Fibroblast of skin of back (primary cell): ENCODE data around the gene TRIM6. TPM values are rescaled to one million over a fixed set of nuclear protein-coding genes. Genes with fewer than 3 reads are reported as not detected.
"Not testable (repeated sequence)": the region's sequence is repeated elsewhere in the genome, so short reads cannot be mapped to it uniquely, and the experiment has no call there.

Experiments used
- DNase-seq: peaks from one replicate; pipeline ENCODE4 v3.0.0-alpha.2; 2013
- polyA plus RNA-seq, 2 experiments: library from polyadenylated mRNA; unstranded; fragments of 120-200 nt; gene quantifications; one replicate each; pipeline ENCODE4 v1.2.1, GENCODE V29; 2013; ENCODE audit not compliant: insufficient read length in 2 of 2

TRIM6 gene, protein sequence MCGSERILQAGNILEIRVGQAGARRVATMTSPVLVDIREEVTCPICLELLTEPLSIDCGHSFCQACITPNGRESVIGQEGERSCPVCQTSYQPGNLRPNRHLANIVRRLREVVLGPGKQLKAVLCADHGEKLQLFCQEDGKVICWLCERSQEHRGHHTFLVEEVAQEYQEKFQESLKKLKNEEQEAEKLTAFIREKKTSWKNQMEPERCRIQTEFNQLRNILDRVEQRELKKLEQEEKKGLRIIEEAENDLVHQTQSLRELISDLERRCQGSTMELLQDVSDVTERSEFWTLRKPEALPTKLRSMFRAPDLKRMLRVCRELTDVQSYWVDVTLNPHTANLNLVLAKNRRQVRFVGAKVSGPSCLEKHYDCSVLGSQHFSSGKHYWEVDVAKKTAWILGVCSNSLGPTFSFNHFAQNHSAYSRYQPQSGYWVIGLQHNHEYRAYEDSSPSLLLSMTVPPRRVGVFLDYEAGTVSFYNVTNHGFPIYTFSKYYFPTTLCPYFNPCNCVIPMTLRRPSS
- 4.8 TPM for polyA plus RNA-seq (2013, experiment 1 of 2; ENCODE audit: insufficient read length)
- polyA plus RNA-seq (2013, experiment 2 of 2; ENCODE audit: insufficient read length): 3.9 TPM

DNA sequence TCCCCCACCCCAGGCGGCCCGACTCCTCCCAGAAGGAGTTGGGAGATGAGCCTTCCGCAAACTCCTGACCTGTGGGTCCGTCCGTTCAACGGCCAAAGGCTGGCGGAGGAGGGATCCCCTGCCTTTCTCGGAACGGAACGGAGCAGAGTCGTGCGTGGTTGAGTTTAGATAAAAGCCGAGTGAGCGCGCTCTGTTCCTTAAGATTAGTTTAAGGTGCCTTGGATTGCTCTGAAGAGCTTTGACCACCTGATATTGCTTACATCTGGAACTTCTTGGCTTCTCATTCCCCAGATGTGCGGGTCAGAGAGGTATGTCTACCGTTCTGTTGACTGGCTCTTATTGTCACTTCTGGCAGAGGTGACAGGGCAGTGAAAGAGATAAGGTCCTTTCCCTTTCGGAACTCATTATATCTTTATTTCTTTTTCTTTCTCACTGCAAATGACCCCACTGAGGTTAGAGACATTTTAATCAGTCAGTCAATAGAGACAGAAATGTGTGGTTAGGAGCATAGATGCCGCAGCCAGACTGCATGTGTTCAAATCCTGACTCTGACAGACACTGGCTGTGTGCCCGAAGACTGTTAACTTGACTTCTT is at the start of gene TRIM6:
Gene TRIM6 (plus strand): TSS at position 31 of the 595 bp plus-strand sequence. CDS start 261 bp downstream, at position 292.
- peak; percentile 59 for DNase-seq

DNA sequence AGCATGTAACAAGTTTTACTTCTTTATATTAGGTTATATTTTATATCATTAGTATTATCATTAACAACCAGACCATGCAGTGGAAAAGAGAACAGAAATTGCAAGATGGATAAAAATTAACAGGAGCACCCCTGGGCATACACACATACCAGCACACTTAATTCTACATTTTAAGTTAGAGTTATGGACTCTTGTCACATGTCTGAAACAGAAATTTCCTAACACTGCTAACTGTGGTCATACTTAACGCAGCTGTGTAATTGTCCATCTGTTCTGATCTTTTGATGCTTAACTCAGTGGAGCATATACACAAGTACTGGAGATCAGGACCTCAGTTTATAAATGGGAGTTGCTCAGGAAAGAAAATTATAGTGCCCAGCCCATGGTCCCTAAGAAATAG is 48.5 kb upstream of the TRIM6 start:
- DNase-seq: no peak

DNA sequence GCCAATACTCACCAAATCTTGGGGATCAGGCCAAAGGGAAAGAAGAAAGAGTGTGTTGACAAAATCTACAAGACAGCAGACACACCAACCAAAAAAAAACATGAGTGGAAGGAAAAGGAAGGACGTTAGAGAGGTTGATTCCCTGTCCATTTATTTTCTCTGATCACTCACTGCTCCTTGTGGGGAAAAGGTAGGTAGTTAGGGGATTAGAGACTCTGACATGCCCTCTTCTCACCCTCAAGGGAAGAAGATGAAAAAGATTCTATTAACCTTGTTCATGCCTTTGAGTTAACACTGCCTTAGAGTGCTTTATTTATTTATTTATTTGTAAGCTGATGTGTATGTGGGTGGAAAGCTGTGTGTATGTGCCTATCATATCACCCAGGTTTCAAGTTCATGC is 48.0 kb upstream of the TRIM6 start, which contains the start of gene OR52H1:
Gene OR52H1 (minus strand): TSS at position 101 of the 400 bp plus-strand sequence. CDS start 3,035 bp downstream, outside the sequence.
- no peak for DNase-seq

DNA sequence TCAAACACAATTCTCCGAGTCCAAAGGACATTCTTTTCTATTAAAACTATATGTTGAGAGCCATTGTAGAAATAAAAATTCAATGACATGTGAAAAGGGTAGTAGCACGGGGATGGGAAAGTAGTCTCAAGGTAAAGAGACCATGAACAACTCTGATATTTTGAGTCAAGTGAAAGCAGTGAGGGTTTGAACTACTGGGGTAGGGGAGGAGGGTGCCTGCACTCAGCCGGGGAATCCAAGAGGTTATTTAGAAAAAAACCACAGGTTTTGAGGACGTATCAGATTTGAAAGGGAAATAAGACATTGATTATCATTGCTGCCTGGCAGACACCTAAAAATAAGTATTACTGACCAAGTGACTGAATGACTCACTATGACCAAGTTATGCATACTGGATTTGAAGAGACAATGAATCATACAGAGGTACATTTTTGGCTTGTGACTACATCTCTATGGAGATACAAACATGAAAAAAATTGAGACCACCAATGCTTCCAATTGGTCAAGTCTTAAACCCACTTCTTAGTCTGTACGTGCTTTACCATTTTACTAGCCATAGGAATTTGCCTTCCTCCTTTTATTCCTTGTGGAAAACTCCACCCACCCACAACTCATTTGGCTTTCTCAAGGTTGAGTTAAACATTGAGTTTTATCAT is 45.9 kb upstream of the TRIM6 start:
- peak; percentile 94 for DNase-seq

DNA sequence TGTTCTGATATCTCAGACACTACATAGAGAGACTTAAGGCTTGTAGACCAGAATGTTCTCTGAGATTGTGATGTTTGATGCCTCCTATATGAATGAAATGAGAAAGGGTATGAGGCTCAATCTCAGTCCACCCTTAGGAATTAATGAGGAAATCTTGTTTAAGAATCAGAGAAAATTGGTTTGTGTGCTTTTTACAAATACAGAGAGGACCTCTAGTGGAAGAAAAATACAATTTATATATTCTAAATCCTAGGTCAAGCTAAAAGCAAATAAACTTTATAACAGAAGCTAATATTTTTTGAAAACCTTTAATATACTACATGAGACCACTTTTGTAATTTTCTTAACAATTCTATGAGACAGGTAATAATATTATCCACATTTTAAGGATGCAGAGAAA is 43.1 kb upstream of the TRIM6 start:
- DNase-seq: no peak

DNA sequence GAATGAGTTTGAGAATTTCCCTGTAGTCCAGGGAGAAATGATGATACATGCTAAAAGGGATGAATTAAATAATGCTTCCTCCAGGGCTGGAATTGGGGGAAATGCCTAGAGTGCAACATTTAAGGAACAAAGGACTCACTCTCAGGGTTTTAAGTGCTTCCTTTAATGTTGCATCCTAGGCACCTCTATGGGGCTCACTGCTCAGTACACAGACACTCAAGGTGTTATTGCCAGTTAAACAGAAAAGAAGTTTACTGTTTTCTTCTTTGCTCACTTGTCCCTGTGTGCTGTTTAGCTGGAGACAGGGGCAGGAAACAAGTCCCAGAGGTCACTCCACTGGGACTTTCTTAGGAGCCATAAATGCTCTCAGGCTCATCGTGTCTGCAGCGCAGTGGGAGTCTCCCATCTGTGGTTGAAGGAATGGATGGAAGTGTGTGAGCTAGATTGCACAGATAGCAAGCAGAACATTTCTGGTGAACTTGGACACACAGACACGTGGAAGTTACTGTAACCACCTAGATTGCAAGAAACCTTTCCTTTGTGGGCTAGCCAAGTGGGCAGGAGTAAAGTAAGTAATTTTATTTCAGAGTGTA is 39.7 kb upstream of the TRIM6 start:
- DNase-seq: no peak

DNA sequence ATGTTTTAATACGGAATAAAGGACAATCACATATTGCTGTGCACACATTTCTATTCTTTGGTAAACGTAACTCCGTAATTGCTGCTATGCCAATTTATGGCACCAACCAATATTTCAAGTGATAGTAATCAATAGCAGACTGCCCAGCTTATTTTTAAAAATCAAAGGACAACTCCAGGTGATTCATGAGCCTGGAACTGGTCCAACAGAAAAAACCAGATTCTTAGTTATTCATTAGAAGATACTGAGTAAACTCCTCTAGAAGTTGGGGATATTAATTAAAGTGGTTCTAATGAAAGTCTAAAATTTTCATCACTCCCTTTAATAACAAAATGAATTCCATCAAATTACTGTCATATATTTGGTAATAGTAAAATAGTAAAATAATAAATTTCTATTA is 38.7 kb upstream of the TRIM6 start:
- DNase-seq: no peak

DNA sequence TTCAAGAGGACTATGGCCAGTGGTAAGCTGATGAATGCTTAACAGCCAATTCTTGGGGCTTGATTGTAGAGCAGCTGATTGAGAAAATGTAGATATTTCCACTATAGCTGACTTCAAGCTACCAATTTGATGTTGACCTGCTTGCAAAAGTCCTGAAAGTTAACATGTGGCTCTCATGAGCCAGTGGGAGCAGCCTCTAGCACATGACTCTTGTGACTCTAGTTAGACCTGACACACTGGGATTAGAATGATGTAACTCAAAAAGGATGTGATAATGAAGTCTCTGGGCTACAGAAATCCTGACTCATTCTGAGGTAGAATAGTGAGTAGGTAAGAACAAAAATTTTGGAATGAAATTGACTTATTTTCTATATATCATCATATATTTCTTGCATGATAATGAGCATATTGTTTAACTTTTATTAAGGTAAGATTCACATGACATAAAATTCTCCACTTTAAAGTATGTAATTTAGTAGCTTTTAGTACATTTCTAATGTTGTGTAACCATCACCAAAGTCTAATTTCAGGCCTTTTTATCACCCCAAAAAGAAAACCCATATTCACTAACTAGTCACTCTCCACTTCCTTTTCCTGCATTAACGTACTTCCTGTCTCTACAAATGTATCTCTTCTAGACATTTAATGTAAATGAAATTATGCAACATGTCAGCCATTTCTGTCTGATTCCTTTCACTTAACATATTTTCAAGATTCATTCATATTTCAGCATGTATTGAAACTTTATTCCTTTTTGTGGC is 32.0 kb upstream of the TRIM6 start:
- no peak for DNase-seq

DNA sequence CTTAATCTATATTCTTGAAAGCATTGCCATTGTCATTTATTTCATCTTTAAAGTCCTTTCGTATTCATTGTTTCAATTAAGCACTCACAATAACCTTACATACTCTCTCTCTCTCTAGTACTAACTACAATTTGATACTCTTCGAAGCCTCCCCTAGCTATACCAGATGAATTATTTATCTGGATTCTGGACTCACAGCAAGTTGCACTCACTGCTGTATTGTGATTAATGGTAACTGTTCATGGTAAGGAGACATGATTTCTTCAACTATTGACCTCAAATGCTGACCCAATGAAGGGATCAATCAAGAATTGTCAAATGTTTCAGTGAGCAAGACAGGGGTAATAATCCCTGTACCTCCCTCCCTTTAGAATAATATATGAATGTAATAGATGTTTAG is 21.8 kb upstream of the TRIM6 start:
- DNase-seq: no peak

DNA sequence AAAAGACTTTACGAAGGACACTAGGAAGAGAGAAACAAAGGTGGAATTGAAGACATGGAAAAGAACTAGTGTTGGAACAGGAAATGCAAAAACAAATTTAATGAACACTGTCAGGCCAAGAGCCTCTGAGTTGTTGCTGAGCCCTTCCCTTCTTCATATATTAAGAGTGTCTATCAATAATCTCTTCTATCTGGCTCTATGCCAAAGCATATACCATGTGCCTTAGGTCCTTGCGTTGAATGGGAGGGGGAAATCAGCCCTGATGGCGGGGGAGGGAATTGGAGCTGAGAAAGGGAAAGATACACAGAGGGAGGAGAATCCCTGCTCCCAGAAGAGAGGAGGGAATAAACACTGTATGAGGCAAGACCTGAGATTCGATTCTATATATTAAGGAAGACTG is 21.3 kb upstream of the TRIM6 start:
- no peak for DNase-seq

DNA sequence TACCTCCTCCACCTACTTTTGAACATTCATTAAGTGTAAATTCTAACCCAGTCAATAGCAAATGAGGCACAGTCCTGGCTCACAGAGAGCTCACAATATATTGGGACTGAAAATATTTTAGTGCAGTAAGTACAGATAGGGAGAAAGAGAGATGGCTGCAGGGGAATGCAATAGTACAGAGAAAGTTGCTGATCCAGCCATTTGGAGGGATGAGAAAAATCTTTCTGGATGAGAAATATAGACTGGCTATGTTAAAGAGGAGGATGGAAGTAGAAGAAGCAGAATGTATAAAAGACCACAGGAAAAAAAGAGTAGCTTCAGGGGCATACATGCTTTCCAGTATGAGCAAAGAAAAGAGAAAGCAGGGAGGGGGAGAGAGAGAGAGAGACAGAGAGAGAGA is 19.3 kb upstream of the TRIM6 start:
- DNase-seq: no peak

DNA sequence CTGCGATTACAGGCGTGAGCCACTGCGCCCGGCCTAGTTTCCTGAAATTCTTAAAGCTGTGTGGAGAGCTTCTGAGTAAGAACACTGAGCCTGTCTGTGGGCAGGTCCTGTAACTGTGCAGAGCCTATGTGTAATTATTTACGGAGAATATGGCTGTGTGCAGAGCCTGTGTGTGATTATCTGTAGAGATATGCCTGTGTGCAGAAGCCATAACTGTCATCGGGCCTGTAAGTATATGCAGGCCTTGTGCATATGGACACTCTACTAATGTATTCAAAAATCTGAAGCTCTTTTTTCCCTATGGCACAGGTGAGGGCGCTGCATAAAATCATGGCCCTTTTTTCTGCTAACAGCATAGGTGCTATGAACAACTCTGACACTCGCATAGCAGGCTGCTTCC is 15.9 kb upstream of the TRIM6 start, which contains the start of gene OR52B6:
Gene OR52B6 (plus strand): TSS at position 301 of the 400 bp plus-strand sequence. CDS start 0 bp downstream, at position 301.
- no peak for DNase-seq

DNA sequence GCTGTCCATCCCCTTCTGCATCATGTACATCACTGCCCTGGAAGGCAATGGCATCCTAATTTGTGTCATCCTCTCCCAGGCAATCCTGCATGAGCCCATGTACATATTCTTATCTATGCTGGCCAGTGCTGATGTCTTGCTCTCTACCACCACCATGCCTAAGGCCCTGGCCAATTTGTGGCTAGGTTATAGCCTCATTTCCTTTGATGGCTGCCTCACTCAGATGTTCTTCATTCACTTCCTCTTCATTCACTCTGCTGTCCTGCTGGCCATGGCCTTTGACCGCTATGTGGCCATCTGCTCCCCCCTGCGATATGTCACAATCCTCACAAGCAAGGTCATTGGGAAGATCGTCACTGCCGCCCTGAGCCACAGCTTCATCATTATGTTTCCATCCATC is 15.4 kb upstream of the TRIM6 start:
- no peak for DNase-seq

DNA sequence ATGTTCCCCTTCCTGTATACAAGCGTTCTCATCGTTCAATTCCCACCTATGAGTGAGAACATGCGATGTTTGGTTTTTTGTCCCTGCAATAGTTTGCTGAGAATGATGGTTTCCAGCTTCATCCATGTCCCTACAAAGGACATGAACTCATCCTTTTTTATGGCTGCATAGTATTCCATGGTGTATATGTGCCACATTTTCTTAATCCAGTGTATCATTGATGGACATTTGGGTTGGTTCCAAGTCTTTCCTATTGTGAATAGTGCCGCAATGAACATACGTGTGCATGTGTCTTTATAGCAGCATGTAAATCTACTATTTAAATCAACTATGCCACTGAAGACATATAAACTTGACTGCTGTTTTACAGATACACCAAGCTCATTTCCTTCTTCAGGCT is 12.0 kb upstream of the TRIM6 start:
- not testable (repeated sequence) for DNase-seq

DNA sequence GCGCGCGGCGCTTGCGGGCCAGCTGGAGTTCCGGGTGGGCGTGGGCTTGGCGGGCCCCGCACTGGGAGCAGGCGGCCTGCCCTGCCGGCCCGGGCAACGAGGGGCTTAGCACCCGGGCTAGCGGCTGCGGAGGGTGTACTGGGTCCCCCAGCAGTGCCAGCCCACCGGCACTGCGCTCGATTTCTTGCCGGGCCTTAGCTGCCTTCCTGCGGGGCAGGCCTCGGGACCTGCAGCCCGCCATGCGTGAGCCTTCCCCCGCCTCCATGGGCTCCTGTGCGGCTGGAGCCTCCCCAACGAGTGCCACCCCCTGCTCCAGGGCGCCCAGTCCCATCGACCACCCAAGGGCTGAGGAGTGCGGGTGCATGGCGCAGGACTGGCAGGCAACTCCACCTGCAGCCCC is 6.5 kb upstream of the TRIM6 start:
- DNase-seq: not testable (repeated sequence)

DNA sequence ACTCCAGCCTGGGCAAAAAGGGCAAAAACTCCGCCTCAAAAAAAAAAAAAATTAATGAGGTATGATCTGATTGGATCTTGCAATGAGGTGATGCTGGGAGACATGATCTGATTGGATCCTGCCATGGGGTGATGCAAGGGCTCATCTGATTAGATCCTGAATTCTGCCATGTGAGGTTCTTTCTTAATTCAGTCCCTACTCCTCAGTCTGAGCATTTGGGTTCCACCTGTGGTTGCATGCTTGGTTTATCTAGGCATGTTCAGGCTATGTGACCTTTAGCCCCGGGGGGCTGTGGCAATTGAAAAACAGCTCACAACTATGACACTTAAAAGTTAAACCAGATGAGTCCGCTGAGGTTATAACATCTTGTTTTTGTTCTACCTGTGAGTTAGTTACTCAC is 4.8 kb upstream of the TRIM6 start:
- no peak for DNase-seq

DNA sequence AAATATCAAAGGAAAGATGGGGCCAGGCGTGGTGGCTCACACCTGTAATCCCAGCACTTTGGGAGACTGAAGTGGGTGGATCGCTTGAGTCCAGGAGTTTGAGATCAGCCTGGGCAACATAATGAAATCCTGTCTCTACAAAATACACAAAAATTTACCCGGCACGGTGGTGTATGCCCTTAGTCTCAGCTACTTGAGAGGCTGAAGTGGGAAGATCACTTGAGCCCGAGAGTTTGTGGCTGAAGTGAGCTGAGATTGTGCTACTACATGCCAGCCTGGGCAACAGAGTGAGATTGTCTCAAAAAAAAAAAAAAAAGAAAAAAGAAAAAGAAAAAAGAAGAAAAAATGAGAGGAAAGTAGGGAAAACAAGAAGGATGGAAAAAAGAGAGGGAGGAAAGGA is 3.8 kb upstream of the TRIM6 start:
- DNase-seq: no peak

DNA sequence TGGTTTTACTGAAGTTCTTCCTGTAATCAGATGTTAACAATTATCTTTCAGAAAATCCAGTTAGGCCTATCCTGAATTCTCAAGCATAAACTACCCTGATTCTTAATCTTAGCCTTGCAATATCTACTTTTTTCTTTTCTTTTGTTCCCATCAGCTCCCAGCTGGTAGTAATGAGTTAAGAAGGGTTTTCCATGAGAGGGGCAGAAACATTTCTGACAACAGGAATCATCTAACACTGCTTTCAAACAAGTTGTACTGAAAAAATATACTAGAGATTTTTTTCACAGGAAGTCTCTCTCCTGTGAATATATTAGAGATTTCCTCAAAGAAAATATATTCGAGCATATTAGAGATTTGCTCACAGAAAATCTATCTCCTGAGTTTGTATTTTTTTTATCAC is 3.3 kb upstream of the TRIM6 start:
- peak; percentile 16 for DNase-seq

DNA sequence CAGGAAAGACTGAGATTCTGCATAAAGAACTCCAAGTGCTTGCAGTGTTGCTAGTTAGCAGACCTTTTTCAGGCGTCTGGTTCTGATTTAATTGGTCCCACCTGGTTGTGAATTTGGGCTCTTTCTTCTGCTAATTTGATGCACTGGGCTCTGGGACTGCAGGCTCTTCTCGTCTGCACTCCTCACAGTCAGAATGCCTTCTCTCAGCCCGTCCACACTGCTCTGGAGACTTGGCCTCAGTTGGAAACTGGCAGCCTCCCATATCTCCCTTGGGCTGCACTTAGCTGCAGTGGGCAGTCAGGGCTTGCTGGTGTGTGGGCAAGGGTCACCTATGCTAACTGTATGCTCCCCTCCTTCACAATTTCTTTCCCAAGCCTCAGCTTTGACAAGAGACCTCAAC is 1.5 kb downstream of the TRIM6 start:
- DNase-seq: no peak

DNA sequence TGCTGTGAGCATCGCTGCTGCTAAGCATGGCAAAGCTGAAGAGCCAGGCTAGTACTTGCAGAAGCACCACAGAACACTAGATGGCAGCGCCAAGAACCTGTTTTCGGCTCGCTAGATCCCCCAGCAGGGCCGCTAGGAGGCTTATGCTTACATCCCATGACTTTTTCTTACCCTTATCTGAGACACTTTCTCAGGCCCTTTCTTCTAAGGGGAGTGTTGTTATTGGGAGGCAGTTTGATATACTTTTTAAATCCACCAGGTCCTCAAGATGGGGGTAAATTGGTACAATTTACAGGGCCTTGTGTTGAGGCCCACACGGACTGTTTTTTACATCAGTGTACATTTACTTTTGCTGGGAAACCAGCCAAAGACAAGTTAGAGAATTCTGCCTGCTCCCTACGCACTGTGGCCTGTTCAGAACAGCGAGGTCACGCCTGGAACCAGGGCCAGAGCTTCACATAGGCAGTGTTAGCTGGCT is 4.0 kb downstream of the TRIM6 start:
- peak; percentile 81 for DNase-seq

DNA sequence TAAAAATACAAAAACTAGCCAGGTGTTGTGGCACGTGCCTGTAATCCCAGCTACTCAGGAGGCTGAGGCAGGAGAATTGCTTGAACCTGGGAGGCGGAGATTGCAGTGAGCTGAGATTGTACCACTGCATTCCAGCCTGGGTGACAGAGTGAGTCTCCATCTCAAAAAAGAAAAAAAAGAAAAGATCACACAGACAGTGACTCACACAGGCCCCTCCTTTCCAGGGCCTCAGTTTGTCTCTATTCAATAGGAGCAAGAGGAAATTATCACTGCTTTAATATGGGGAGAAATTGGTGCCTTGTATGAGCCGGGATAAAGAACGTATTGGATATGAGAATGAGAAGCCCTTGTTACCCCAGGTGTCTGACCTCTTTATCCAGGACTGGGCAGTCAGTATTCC is 6.4 kb downstream of the TRIM6 start:
- DNase-seq: peak; percentile 62

DNA sequence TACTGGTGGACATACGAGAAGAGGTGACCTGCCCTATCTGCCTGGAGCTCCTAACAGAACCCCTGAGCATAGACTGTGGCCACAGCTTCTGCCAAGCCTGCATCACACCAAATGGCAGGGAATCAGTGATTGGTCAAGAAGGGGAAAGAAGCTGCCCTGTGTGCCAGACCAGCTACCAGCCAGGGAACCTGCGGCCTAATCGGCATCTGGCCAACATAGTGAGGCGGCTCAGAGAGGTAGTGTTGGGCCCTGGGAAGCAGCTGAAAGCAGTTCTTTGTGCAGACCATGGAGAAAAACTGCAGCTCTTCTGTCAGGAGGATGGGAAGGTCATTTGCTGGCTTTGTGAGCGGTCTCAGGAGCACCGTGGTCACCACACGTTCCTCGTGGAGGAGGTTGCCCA is 6.9 kb downstream of the TRIM6 start:
- DNase-seq: no peak
